Neural cell (in vitro differentiated cells): ENCODE results near the gene PIAS1. TPM values are rescaled to one million over a fixed set of nuclear protein-coding genes. Genes with fewer than 3 reads are reported as not detected.

ENCODE experiments used
- H2AFZ ChIP-seq: fragments of 200-600, 300-800 bp; sonication (generic), shearing (Covaris generic); 2 replicates; pipeline ENCODE4 v1.6.0; 2014; ENCODE audit warnings: low read depth, mild to moderate bottlenecking, antibody characterized with exemption, low read length, moderate library complexity
- H3F3A ChIP-seq: fragments of 200-600 bp; shearing (Covaris generic); 2 replicates; pipeline ENCODE4 v1.6.1; 2016; ENCODE audit warnings: mild to moderate bottlenecking, moderate library complexity, mixed read lengths, antibody characterized with exemption, low read length; ENCODE audit not compliant: insufficient read depth, poor library complexity, severe bottlenecking
- H3K27ac ChIP-seq: fragments of 200-600, 300-800 bp; sonication (generic), shearing (Covaris generic); 2 replicates; pipeline ENCODE4 v1.5.1; 2014; ENCODE audit warnings: mild to moderate bottlenecking, low read length, moderate library complexity
- H3K27me3 ChIP-seq: fragments of 300-800, 200-600 bp; sonication (generic), shearing (Covaris generic); 2 replicates; pipeline ENCODE4 v1.6.0; 2014; ENCODE audit warnings: mild to moderate bottlenecking, low read depth, low read length, moderate library complexity; ENCODE audit not compliant: insufficient read depth
- H3K36me3 ChIP-seq: fragments of 300-800, 200-600 bp; sonication (generic), shearing (Covaris generic); 2 replicates; pipeline ENCODE4 v1.5.1; 2014; ENCODE audit warnings: mild to moderate bottlenecking, antibody characterized with exemption, low read length, moderate library complexity; ENCODE audit not compliant: insufficient read depth
- H3K4me2 ChIP-seq: fragments of 300-800, 200-600 bp; sonication (generic), shearing (Covaris generic); 2 replicates; pipeline ENCODE4 v1.6.0; 2014; ENCODE audit warnings: mild to moderate bottlenecking, low read length
- H3K4me3 ChIP-seq: fragments of 300-800, 200-600 bp; sonication (generic), shearing (Covaris generic); 2 replicates; pipeline ENCODE4 v1.5.1; 2014; ENCODE audit warnings: mild to moderate bottlenecking, low read length, moderate library complexity
- H3K79me2 ChIP-seq: fragments of 200-600 bp; shearing (Covaris generic); replicated peaks from 2 replicates; pipeline ENCODE4 v1.6.0; 2014; ENCODE audit warnings: mild to moderate bottlenecking, low read length, moderate library complexity; ENCODE audit not compliant: insufficient read depth
- H3K9ac ChIP-seq: fragments of 300-800, 200-600 bp; sonication (generic), shearing (Covaris generic); 2 replicates; pipeline ENCODE4 v1.6.1; 2016; ENCODE audit warnings: mild to moderate bottlenecking, low read length, mixed read lengths
- H3K9me2 ChIP-seq: fragments of 200-600 bp; shearing (Covaris generic); 2 replicates; pipeline ENCODE4 v1.6.1; 2016; ENCODE audit warnings: mild to moderate bottlenecking, low read length, mixed read lengths; ENCODE audit not compliant: insufficient read depth
- H3K9me3 ChIP-seq: fragments of 200-600, 300-800 bp; sonication (generic), shearing (Covaris generic); 2 replicates; pipeline ENCODE4 v1.6.1; 2016; ENCODE audit warnings: mild to moderate bottlenecking, mixed run types, low read length, moderate library complexity, mixed read lengths
- H4K20me1 ChIP-seq: fragments of 200-600 bp; shearing (Covaris generic); 2 replicates; pipeline ENCODE4 v1.6.1; 2016; ENCODE audit warnings: mild to moderate bottlenecking, mixed run types; ENCODE audit not compliant: insufficient read depth
- EP300 ChIP-seq: fragments of 450-650 bp; conservative IDR thresholded peaks from 2 replicates; pipeline ENCODE4 v1.6.1; 2014; ENCODE audit warnings: antibody characterized with exemption, mild to moderate bottlenecking, moderate library complexity; ENCODE audit not compliant: poor library complexity, severe bottlenecking
- EZH2 ChIP-seq: fragments of 200-600, 300-800 bp; shearing (Covaris generic), sonication (generic); IDR thresholded peaks from 2 replicates; pipeline ENCODE4 v1.6.1; 2014; ENCODE audit warnings: antibody characterized with exemption, low read length, borderline replicate concordance, mild to moderate bottlenecking; ENCODE audit not compliant: insufficient read depth, poor library complexity, severe bottlenecking
- MXI1 ChIP-seq: fragments of 450-650 bp; conservative IDR thresholded peaks from 2 replicates; pipeline ENCODE4 v1.6.1; 2014; ENCODE audit warnings: antibody characterized with exemption, mild to moderate bottlenecking; ENCODE audit not compliant: poor library complexity, severe bottlenecking
- POLR2AphosphoS5 ChIP-seq: IDR thresholded peaks from 2 replicates; pipeline ENCODE4 v1.6.1; 2012
- RAD21 ChIP-seq: fragments of 450-650 bp; conservative IDR thresholded peaks from 2 replicates; pipeline ENCODE4 v1.6.1; 2014; ENCODE audit warnings: antibody characterized with exemption, mild to moderate bottlenecking, moderate library complexity
- SMC3 ChIP-seq: fragments of 450-650 bp; conservative IDR thresholded peaks from 2 replicates; pipeline ENCODE4 v1.6.1; 2014; ENCODE audit warnings: antibody characterized with exemption, mild to moderate bottlenecking, moderate library complexity; ENCODE audit not compliant: poor library complexity
- TAF1 ChIP-seq: IDR thresholded peaks from 2 replicates; pipeline ENCODE4 v1.6.1; 2012; ENCODE audit warnings: low read depth
- polyA plus RNA-seq: library from polyadenylated mRNA; depleted of rRNA; stranded (reverse); fragments of >200 nt; gene quantifications from 2 replicates; pipeline ENCODE4 v1.2.3, GENCODE V29; 2014
- TF ChIP-seq, protein P1 (sequence below): IDR thresholded peaks from 2 replicates; pipeline ENCODE4 v1.6.1; 2012; ENCODE audit warnings: borderline replicate concordance
- TF ChIP-seq, protein P2 (sequence below): fragments of 450-650 bp; IDR thresholded peaks from 2 replicates; pipeline ENCODE4 v1.5.1; 2014; ENCODE audit warnings: antibody characterized with exemption, mild to moderate bottlenecking, moderate library complexity; ENCODE audit not compliant: poor library complexity, severe bottlenecking

PIAS1 gene
- polyA plus RNA-seq, 1 donor from 2014 or later, result 14.3 TPM

DNA sequence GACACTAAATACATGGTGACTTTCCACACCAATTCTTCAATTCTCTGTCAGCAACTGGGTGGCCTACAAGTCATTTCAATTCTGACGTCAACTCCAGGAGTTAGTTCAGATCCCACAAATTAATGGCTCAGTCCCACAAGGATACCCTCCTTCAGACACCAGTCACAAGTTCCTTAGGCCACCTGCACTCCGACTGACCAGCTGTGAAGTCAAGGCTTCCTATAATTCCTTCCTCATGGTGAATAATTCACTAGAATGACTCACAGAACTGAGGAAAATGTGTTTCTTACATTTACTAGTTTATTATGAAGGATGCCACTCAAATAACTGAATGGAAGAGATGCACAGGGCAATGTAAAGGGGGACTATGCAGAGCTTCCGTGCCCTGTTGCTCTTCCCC is 6.3 kb upstream of the PIAS1 start:
- no peaks in the 10 kb centered on the region for H4K20me1 ChIP-seq
- no peaks in the 10 kb centered on the region for H3K9me2 ChIP-seq
- no peak overlapping the region for H3K9ac ChIP-seq
- H3K9me3 ChIP-seq, result no peaks in the 10 kb centered on the region
- no peaks in the 10 kb centered on the region for H3K36me3 ChIP-seq
- H3K4me3 ChIP-seq, result no peak overlapping the region
- TF ChIP-seq, protein P1, sequence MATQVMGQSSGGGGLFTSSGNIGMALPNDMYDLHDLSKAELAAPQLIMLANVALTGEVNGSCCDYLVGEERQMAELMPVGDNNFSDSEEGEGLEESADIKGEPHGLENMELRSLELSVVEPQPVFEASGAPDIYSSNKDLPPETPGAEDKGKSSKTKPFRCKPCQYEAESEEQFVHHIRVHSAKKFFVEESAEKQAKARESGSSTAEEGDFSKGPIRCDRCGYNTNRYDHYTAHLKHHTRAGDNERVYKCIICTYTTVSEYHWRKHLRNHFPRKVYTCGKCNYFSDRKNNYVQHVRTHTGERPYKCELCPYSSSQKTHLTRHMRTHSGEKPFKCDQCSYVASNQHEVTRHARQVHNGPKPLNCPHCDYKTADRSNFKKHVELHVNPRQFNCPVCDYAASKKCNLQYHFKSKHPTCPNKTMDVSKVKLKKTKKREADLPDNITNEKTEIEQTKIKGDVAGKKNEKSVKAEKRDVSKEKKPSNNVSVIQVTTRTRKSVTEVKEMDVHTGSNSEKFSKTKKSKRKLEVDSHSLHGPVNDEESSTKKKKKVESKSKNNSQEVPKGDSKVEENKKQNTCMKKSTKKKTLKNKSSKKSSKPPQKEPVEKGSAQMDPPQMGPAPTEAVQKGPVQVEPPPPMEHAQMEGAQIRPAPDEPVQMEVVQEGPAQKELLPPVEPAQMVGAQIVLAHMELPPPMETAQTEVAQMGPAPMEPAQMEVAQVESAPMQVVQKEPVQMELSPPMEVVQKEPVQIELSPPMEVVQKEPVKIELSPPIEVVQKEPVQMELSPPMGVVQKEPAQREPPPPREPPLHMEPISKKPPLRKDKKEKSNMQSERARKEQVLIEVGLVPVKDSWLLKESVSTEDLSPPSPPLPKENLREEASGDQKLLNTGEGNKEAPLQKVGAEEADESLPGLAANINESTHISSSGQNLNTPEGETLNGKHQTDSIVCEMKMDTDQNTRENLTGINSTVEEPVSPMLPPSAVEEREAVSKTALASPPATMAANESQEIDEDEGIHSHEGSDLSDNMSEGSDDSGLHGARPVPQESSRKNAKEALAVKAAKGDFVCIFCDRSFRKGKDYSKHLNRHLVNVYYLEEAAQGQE, result no peak
- TF ChIP-seq TAF1 (no peak), SMC3 (no peak), EP300 (no peak)
- no peak overlapping the region for H3K4me2 ChIP-seq
- H3F3A ChIP-seq, result no peaks in the 10 kb centered on the region
- no peak overlapping the region for H2AFZ ChIP-seq
- no peaks in the 10 kb centered on the region for H3K79me2 ChIP-seq
- H3K27me3 ChIP-seq, result no peaks in the 10 kb centered on the region
- no peak overlapping the region for H3K27ac ChIP-seq

DNA sequence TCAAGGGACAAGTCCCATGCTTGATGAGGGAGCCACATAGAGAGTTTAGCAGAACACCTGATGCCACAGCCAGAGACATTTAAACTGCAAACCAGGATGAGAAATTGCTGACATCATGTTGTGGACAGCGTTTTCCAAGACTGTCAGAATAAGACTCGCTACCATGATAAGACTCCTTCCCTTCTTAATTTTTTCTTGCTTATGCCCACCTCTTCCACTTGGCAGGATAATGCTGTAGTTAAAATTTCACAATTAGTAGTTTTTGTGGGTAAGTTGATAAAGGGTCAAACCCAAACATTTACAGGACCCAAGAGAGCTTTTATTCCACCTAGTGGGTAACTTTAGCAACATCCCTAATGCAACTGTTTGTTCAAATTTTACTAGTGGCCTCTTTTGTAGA is 3.0 kb upstream of the PIAS1 start:
- H3K36me3 ChIP-seq, result no peaks in the 10 kb centered on the region
- no peaks in the 10 kb centered on the region for H4K20me1 ChIP-seq
- no peak for TF ChIP-seq RAD21
- TF ChIP-seq, protein P1, result no peak
- no peak for TF ChIP-seq SMC3
- no peak for TF ChIP-seq EZH2
- TF ChIP-seq MXI1, result no peak
- TF ChIP-seq, protein P2, sequence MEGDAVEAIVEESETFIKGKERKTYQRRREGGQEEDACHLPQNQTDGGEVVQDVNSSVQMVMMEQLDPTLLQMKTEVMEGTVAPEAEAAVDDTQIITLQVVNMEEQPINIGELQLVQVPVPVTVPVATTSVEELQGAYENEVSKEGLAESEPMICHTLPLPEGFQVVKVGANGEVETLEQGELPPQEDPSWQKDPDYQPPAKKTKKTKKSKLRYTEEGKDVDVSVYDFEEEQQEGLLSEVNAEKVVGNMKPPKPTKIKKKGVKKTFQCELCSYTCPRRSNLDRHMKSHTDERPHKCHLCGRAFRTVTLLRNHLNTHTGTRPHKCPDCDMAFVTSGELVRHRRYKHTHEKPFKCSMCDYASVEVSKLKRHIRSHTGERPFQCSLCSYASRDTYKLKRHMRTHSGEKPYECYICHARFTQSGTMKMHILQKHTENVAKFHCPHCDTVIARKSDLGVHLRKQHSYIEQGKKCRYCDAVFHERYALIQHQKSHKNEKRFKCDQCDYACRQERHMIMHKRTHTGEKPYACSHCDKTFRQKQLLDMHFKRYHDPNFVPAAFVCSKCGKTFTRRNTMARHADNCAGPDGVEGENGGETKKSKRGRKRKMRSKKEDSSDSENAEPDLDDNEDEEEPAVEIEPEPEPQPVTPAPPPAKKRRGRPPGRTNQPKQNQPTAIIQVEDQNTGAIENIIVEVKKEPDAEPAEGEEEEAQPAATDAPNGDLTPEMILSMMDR, result no peak
- no peak for TF ChIP-seq TAF1
- TF ChIP-seq POLR2AphosphoS5, result no peak
- TF ChIP-seq EP300, result no peak
- no peak overlapping the region for H3K4me3 ChIP-seq
- H3K27ac ChIP-seq, result no peak overlapping the region
- no peaks in the 10 kb centered on the region for H3F3A ChIP-seq
- peaks cover 6% of the 10 kb centered on the region for H3K79me2 ChIP-seq
- H3K9ac ChIP-seq, result no peak overlapping the region
- H3K27me3 ChIP-seq, result no peaks in the 10 kb centered on the region
- no peak overlapping the region for H2AFZ ChIP-seq
- no peaks in the 10 kb centered on the region for H3K9me3 ChIP-seq
- no peaks in the 10 kb centered on the region for H3K9me2 ChIP-seq
- no peak overlapping the region for H3K4me2 ChIP-seq
